M059J (cell line): ENCODE measurements around the gene RMRP. TPM values are rescaled to one million over a fixed set of nuclear protein-coding genes. Genes with fewer than 3 reads are reported as not detected.
A peak's percentile ranks its signal among the peaks of the same experiment; 100 is the strongest.

ENCODE experiments used
- DNase-seq: peaks from one replicate; pipeline ENCODE4 v3.0.0-alpha.2; 2012; ENCODE audit warnings: low read depth
- total RNA-seq: library from RNA; depleted of rRNA; stranded (reverse); fragments of >200 nt; shearing (Covaris generic); gene quantifications from 2 replicates; pipeline ENCODE4 v1.2.3, GENCODE V29; 2014; rRNA removed

RMRP gene
- total RNA-seq, 1 experiment from 2014 or later, result 4,274 TPM

DNA sequence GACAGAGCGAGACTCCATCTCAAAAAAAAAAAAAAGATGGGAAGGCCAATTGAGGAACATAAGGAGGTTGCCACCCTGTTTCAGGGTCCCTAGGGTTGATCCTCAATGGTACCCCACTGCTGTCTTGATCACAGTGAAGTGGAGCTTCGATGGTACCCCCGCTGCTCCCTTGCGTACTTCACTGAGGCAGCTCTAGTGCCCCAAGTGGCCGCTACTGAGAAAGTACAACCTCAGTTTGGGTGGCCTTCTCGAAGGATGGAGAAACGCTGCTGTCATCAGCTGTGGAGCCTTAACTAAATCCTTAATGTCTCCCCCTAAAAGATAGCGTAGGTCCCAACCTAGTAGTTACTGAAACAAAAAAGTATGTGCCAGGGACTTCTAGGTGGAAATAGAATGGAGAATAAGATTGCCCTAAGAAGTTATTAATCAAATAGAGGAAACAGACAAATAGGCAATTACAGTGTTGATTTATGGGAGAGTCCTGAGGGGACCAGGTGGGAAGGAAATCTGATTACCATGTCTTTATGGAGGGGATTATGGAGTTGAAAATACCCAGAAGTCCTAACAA lies 46.5 kb downstream of the RMRP start:
- DNase-seq, result peak; percentile 31

DNA sequence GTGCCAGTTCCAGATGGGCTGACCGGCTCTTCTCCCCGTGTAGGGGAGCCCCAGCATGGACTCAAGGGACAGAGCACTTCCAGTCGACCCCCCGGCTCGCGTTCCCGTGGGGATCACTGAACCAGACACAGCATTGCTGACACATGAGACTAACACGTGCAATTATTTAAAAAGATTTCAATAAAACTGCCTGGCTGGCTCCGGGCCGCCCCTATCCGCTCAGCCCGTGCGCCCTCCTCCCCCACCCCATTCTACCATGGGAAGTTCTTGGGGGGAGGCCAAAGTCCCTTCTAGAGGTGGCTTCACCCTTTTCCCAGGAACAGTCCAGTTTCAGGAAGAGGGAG lies 48.0 kb downstream of the RMRP start:
- no peak for DNase-seq

DNA sequence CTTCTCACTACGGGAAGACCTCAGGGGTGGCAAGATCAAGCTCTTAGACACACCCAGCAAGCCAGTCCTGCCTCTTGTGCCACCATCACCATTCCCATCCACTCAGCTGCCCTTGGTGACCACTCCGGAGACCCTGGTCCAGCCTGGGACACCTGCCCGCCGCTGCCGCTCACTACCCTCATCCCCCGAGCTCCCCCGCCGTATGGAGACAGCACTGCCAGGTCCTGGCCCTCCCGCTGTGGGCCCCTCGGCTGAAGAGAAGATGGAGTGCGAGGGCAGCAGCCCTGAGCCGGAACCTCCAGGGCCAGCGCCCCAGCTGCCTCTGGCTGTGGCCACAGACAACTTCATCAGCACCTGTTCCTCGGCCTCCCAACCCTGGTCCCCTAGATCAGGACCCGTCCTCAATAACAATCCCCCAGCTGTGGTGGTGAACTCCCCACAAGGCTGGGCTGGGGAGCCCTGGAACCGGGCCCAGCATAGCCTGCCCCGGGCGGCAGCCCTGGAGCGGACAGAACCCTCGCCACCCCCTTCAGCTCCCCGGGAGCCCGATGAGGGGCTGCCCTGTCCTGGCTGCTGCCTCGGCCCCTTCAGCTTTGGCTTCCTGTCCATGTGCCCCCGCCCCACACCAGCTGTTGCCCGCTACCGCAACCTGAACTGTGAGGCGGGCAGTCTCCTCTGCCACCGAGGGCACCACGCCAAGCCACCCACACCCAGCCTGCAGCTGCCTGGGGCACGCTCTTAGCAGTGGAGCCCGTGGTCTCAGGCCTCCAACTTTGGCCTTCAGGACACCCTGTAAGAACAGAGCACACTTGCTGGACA lies 48.6 kb downstream of the RMRP start:
- no peak for DNase-seq

DNA sequence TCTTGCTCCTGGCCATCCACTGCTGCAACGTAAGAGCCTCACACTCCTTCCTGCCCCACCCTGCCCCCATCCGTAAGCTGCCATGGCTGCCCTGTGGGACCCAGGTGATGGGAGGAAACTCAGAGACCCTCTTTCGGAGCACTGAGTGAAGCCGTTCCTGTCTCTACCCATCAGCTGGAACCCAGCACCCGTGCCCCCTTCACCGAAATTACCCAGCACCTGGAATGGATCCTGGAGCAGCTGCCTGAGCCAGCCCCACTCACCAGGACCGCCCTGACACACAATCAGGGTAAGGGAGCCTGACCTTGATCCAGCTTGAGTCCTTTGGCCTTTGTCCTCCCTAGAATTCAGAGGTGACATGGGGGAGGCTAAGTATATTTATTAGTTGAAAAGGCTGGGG lies 49.6 kb downstream of the RMRP start:
- no peak for DNase-seq

Other genes starting within 250 kb of the RMRP start
- 11.5 and 24.3 TPM in 2 replicates for gene RUSC2, start 167.9 kb downstream of the RMRP start, total RNA-seq
- 7.1 and 11.0 TPM in 2 replicates for gene TESK1, start 52.8 kb downstream of the RMRP start, total RNA-seq
- 0.05 and 4.1 TPM in 2 replicates for gene CD72, start 39.6 kb downstream of the RMRP start, total RNA-seq
- not detected in 2 replicates for gene SIT1, start 7.1 kb downstream of the RMRP start, total RNA-seq
- gene CCDC107, start 273 bp upstream of the RMRP start, total RNA-seq, result 4.5 and 7.3 TPM in 2 replicates
- gene ARHGEF39, start 7.2 kb upstream of the RMRP start, total RNA-seq, result 3.0 and 5.7 TPM in 2 replicates
- gene CA9, start 15.9 kb upstream of the RMRP start, total RNA-seq, result 38.2 and 67.0 TPM in 2 replicates
- gene TPM2, start 31.9 kb upstream of the RMRP start, total RNA-seq, result 7.0 and 12.1 TPM in 2 replicates
- 110 and 215 TPM in 2 replicates for gene TLN1, start 74.2 kb upstream of the RMRP start, total RNA-seq
- gene CREB3, start 74.6 kb upstream of the RMRP start, total RNA-seq, result 133 and 168 TPM in 2 replicates
- gene GBA2, start 91.2 kb upstream of the RMRP start, total RNA-seq, result 19.6 and 22.2 TPM in 2 replicates
- 17.5 and 22.4 TPM in 2 replicates for gene RGP1, start 91.3 kb upstream of the RMRP start, total RNA-seq
- not detected in 2 replicates for gene MSMP, start 96.3 kb upstream of the RMRP start, total RNA-seq
- gene NPR2, start 133.6 kb upstream of the RMRP start, total RNA-seq, result 4.4 and 7.6 TPM in 2 replicates
- 0.86 and 2.3 TPM in 2 replicates for gene SPAG8, start 154.2 kb upstream of the RMRP start, total RNA-seq
- gene HINT2, start 157.0 kb upstream of the RMRP start, total RNA-seq, result 53.5 and 92.9 TPM in 2 replicates
- gene FAM221B, start 170.7 kb upstream of the RMRP start, total RNA-seq, result not detected in 2 replicates
- gene TMEM8B, start 171.2 kb upstream of the RMRP start, total RNA-seq, result 1.9 and 4.2 TPM in 2 replicates
- not detected in 2 replicates for gene OR13J1, start 212.4 kb upstream of the RMRP start, total RNA-seq
- gene HRCT1, start 248.2 kb upstream of the RMRP start, total RNA-seq, result 1.6 and 3.1 TPM in 2 replicates